Liver (tissue), 9 donors: ENCODE measurements around the gene RNF214. TPM values are rescaled to one million over a fixed set of nuclear protein-coding genes. Genes with fewer than 3 reads are reported as not detected.

Experiments used
- DNase-seq: peaks from one replicate; pipeline ENCODE4 v3.0.0-alpha.2; 2017; ENCODE audit warnings: low spot score
- H3K27ac ChIP-seq, 2 donors: one replicate each; pipeline ENCODE4 v1.7.0; 2013; ENCODE audit warnings: inconsistent platforms in 2 of 2, low read length in 2 of 2, control low read depth in 1 of 2, low read depth in 1 of 2, mild to moderate bottlenecking in 1 of 2
- H3K27me3 ChIP-seq, 4 donors: one replicate each; pipeline versions ENCODE4 v1.6.1 to v1.7.0; 2013; ENCODE audit warnings: low read length in 3 of 4, inconsistent platforms in 1 of 4, mild to moderate bottlenecking in 1 of 4, moderate library complexity in 1 of 4; ENCODE audit not compliant: control insufficient read depth in 4 of 4, insufficient read depth in 4 of 4
- H3K36me3 ChIP-seq, 4 donors: one replicate each; pipeline versions ENCODE4 v1.6.1 to v1.7.0; 2013; ENCODE audit warnings: low read length in 3 of 4, mild to moderate bottlenecking in 3 of 4, low read depth in 1 of 4, moderate library complexity in 1 of 4; ENCODE audit not compliant: control insufficient read depth in 4 of 4, insufficient read depth in 3 of 4
- H3K4me1 ChIP-seq, 4 donors: one replicate each; pipeline versions ENCODE4 v1.6.1 to v1.7.0; 2013; ENCODE audit warnings: low read length in 3 of 4, mild to moderate bottlenecking in 3 of 4, moderate library complexity in 1 of 4; ENCODE audit not compliant: control insufficient read depth in 4 of 4, insufficient read depth in 4 of 4
- H3K4me3 ChIP-seq, 3 donors: one replicate each; pipeline versions ENCODE4 v1.6.1 to v1.7.0; 2013; ENCODE audit warnings: low read length in 3 of 3, control low read depth in 1 of 3, low read depth in 1 of 3, mild to moderate bottlenecking in 1 of 3
- H3K9ac ChIP-seq, 2 donors: one replicate each; pipeline ENCODE4 v1.7.0; 2013; ENCODE audit warnings: low read length in 2 of 2, mild to moderate bottlenecking in 2 of 2, moderate library complexity in 2 of 2, control low read depth in 1 of 2, low read depth in 1 of 2
- H3K9me3 ChIP-seq, 4 donors: one replicate each; pipeline versions ENCODE4 v1.6.1 to v1.7.0; 2013; ENCODE audit warnings: low read length in 3 of 4; ENCODE audit not compliant: control insufficient read depth in 4 of 4
- CTCF ChIP-seq: fragments of 150-350 bp; IDR thresholded peaks from 2 replicates; pipeline ENCODE4 v1.5.1; 2017; ENCODE audit warnings: improper control_type of control experiment, low read depth, low read length; ENCODE audit not compliant: missing input control
- EGR1 ChIP-seq, 2 donors: IDR thresholded peaks; 2 replicates each; pipeline ENCODE4 v1.6.1; 2016 to 2018; ENCODE audit warnings: antibody characterized with exemption in 2 of 2, low read depth in 2 of 2
- FOXA1 ChIP-seq: IDR thresholded peaks from 2 replicates; pipeline ENCODE4 v1.6.1; 2016; ENCODE audit warnings: antibody characterized with exemption
- FOXA2 ChIP-seq: IDR thresholded peaks from 2 replicates; pipeline ENCODE4 v1.6.1; 2016; ENCODE audit warnings: antibody characterized with exemption
- GABPA ChIP-seq, 2 donors: IDR thresholded peaks in 1 of 2; conservative IDR thresholded peaks in 1 of 2; 2 replicates each; pipeline ENCODE4 v1.6.1; 2016; ENCODE audit warnings: antibody characterized with exemption in 2 of 2, mild to moderate bottlenecking in 1 of 2, moderate library complexity in 1 of 2
- HNF4A ChIP-seq, 2 donors: conservative IDR thresholded peaks; 2 replicates each; pipeline ENCODE4 v1.6.1; 2016; ENCODE audit warnings: antibody characterized with exemption in 2 of 2, mild to moderate bottlenecking in 2 of 2
- JUND ChIP-seq, 2 donors: IDR thresholded peaks; 2 replicates each; pipeline ENCODE4 v1.6.1; 2016; ENCODE audit warnings: antibody characterized with exemption in 2 of 2
- NR2F2 ChIP-seq: IDR thresholded peaks from 2 replicates; pipeline ENCODE4 v1.6.1; 2016; ENCODE audit warnings: antibody characterized with exemption
- RAD21 ChIP-seq, 2 donors: IDR thresholded peaks; 2 replicates each; pipeline ENCODE4 v1.6.1; 2016; ENCODE audit warnings: antibody characterized with exemption in 2 of 2, mild to moderate bottlenecking in 2 of 2
- YY1 ChIP-seq: IDR thresholded peaks from 2 replicates; pipeline ENCODE4 v1.6.1; 2016; ENCODE audit warnings: antibody characterized with exemption, mild to moderate bottlenecking
- WGBS: extraction: QIAGEN DNeasy Blood & Tissue Kit; methylation state at CpG from one replicate; pipeline ENCODE4 v1.1.7; 2013; 5-methylcytosine and 5-hydroxymethylcytosine counted together
- polyA plus RNA-seq, 2 donors: library from polyadenylated mRNA; stranded (reverse) in 1 of 2; unstranded in 1 of 2; fragments of 200-250 nt in 1 of 2; fragments of >200 nt in 1 of 2; fragmentation: Nextera tagmentation in 1 of 2; extraction: Ambion mirVana in 1 of 2; gene quantifications; one replicate each; pipeline versions ENCODE4 v1.2.1 to v1.2.3, GENCODE V29; 2013 to 2015
- total RNA-seq, 2 donors: library from RNA; depleted of rRNA; stranded (reverse); fragments of >200 nt; gene quantifications; one replicate each; pipeline ENCODE4 v1.2.3, GENCODE V29; 2014
- TF ChIP-seq, protein P1 (sequence below): IDR thresholded peaks from 2 replicates; pipeline ENCODE4 v1.6.1; 2016; ENCODE audit warnings: antibody characterized with exemption
- TF ChIP-seq, protein P2 (sequence below): IDR thresholded peaks from 2 replicates; pipeline ENCODE4 v1.6.1; 2016; ENCODE audit warnings: antibody characterized with exemption
- donor health status: healthy.
- donor health status: healthy.
- donor health status: healthy.
- donor health status: healthy.
- donor health status: healthy.

The RNF214 gene
- total and polyA plus RNA-seq, 4 donors = 4.6 to 6.2 (median 6.0) TPM

DNA sequence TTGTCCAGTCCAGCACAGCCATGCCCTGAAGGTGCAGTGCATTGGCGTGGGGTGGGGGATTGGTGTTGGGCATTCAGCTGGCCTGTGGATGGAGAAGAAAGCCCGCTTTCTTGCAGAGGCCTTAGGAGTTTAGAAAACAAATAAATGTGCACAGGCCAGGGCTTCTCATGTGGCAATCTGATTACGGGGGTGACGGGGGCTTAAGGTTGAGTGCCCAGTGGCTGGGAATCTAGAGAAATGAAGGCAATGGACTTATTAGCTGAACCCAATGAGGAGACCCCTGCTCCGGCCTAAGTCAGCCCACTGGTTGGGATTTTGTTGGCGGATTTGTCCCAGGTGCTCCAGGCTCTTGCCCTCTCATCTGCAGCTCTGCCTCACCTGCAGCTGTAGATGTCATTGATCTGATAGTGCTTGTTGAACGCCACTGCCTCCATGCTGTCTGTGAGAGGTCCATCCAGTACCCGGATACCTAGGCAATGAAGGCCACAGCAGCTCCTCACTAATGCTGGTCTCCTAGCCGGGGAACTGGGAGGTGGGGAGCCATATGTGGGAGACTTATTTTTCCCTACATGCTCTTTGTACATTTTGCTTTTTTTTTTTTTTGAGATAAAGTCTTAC, 6.8 kb upstream of the RNF214 start:
- DNase-seq = no peak
- Histone ChIP-seq H3K9me3 (no peaks in the 10 kb centered on the region), H3K4me1 (peaks cover 0 to 11% (median 3%) of the 10 kb centered on the region in 4 donors), H3K27me3 (no peaks in the 10 kb centered on the region), H3K4me3 (no peak overlapping the region), H3K27ac (no peak overlapping the region), H3K9ac (no peak overlapping the region), H3K36me3 (peaks cover 12 to 53% (median 36%) of the 10 kb centered on the region in 4 donors)
- TF ChIP-seq, protein P1, sequence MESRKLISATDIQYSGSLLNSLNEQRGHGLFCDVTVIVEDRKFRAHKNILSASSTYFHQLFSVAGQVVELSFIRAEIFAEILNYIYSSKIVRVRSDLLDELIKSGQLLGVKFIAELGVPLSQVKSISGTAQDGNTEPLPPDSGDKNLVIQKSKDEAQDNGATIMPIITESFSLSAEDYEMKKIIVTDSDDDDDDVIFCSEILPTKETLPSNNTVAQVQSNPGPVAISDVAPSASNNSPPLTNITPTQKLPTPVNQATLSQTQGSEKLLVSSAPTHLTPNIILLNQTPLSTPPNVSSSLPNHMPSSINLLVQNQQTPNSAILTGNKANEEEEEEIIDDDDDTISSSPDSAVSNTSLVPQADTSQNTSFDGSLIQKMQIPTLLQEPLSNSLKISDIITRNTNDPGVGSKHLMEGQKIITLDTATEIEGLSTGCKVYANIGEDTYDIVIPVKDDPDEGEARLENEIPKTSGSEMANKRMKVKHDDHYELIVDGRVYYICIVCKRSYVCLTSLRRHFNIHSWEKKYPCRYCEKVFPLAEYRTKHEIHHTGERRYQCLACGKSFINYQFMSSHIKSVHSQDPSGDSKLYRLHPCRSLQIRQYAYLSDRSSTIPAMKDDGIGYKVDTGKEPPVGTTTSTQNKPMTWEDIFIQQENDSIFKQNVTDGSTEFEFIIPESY = no peak
- TF ChIP-seq CTCF = no peak
- TF ChIP-seq RAD21 (IDR thresholded peaks at IDR 0.05) = no peak
- TF ChIP-seq, protein P2, sequence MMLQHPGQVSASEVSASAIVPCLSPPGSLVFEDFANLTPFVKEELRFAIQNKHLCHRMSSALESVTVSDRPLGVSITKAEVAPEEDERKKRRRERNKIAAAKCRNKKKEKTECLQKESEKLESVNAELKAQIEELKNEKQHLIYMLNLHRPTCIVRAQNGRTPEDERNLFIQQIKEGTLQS = no peak
- no peak for TF ChIP-seq NR2F2
- no peak for TF ChIP-seq EGR1 (IDR thresholded peaks at IDR 0.05; ENCODE audit: low read depth in 2 of 2)
- TF ChIP-seq FOXA2 = no peak
- TF ChIP-seq HNF4A (conservative IDR thresholded peaks at IDR 0.05) = no peak
- TF ChIP-seq GABPA (IDR thresholded peaks at IDR 0.05 in 1 of 2, conservative IDR thresholded peaks at IDR 0.05 in 1 of 2) = no peak
- no peak for TF ChIP-seq JUND (IDR thresholded peaks at IDR 0.05)
- TF ChIP-seq YY1 = no peak
- TF ChIP-seq FOXA1 = no peak
- WGBS = 95% methylated on average over 9 of the region's 9 CpGs

GRCh38 chr11:117226388-117227385, 5.8 kb upstream of the RNF214 start:
- 68% methylated on average over 19 of the region's 19 CpGs for WGBS
- H3K4me1 ChIP-seq = peaks cover 1 to 17% (median 13%) of the 10 kb centered on the region in 4 donors
- DNase-seq = no peak
- no peak overlapping the region for H3K27ac ChIP-seq
- TF ChIP-seq CTCF = peak; percentile 87
- TF ChIP-seq GABPA (IDR thresholded peaks at IDR 0.05 in 1 of 2, conservative IDR thresholded peaks at IDR 0.05 in 1 of 2) = no peak
- peak; percentile 87 to 91 for TF ChIP-seq RAD21 (IDR thresholded peaks at IDR 0.05)
- H3K4me3 ChIP-seq = no peak overlapping the region
- H3K36me3 ChIP-seq = peaks cover 12 to 47% (median 29%) of the 10 kb centered on the region in 4 donors
- H3K9me3 ChIP-seq = no peaks in the 10 kb centered on the region
- H3K9ac ChIP-seq = no peak overlapping the region
- no peaks in the 10 kb centered on the region for H3K27me3 ChIP-seq
